ENCODE measurements around the gene USP13.
A peak's percentile ranks its signal among the peaks of the same experiment; 100 is the strongest.

Gene USP13

GRCh38 chr3:179608931-179609720, 43.7 kb upstream of the USP13 start:
- peak; percentile 55 for DNase-seq (ENCODE audit: extremely low spot score)
- CTCF ChIA-PET: interaction anchor here (1.0 to 1.4 kb wide), 2 partner anchors 9 to 44 kb away, joined by 3 to 5 read pairs; no protein-coding TSS in a partner anchor
- TF ChIP-seq, protein P1, sequence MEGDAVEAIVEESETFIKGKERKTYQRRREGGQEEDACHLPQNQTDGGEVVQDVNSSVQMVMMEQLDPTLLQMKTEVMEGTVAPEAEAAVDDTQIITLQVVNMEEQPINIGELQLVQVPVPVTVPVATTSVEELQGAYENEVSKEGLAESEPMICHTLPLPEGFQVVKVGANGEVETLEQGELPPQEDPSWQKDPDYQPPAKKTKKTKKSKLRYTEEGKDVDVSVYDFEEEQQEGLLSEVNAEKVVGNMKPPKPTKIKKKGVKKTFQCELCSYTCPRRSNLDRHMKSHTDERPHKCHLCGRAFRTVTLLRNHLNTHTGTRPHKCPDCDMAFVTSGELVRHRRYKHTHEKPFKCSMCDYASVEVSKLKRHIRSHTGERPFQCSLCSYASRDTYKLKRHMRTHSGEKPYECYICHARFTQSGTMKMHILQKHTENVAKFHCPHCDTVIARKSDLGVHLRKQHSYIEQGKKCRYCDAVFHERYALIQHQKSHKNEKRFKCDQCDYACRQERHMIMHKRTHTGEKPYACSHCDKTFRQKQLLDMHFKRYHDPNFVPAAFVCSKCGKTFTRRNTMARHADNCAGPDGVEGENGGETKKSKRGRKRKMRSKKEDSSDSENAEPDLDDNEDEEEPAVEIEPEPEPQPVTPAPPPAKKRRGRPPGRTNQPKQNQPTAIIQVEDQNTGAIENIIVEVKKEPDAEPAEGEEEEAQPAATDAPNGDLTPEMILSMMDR (IDR thresholded peaks at IDR 0.05; ENCODE audit: control extremely low read depth, extremely low read depth, low read depth, missing control alignments): no peak
- POLR2A ChIA-PET: no interaction called here

- TF ChIP-seq, protein P1 (IDR thresholded peaks at IDR 0.05; ENCODE audit: control extremely low read depth, extremely low read depth, low read depth, missing control alignments): no peak
- no peak for DNase-seq (ENCODE audit: extremely low spot score)
- POLR2A ChIA-PET: no interaction called here
- CTCF ChIA-PET: no interaction called here
Observed at GRCh38 chr3:179610066-179610465, 42.8 kb upstream of the USP13 start.

DNA sequence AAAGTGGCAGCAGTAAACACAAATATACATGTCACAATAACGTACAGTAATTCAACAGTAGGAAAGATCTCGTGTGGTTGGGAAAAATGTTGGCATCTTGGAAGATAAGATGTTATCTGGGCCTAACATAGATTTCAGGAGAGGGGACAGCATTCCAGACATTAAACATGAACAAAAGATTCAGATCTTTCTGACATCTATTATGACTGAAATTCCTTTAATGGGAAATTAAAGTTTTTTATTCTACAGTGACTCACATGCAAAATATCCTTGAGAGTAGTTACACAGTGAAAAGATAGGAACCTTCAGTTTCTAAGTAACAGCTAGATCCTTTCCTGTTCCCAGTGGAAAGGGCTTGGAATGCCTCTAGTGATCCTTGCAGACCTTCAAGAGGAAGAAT, 39.0 kb upstream of the USP13 start:
- TF ChIP-seq, protein P1 (IDR thresholded peaks at IDR 0.05; ENCODE audit: control extremely low read depth, extremely low read depth, low read depth, missing control alignments): no peak
- no peak for DNase-seq (ENCODE audit: extremely low spot score)
- POLR2A ChIA-PET: no interaction called here
- CTCF ChIA-PET: interaction anchor here (1.6 kb wide), 1 partner anchor 56 kb away, joined by 3 read pairs; no protein-coding TSS in a partner anchor

DNA sequence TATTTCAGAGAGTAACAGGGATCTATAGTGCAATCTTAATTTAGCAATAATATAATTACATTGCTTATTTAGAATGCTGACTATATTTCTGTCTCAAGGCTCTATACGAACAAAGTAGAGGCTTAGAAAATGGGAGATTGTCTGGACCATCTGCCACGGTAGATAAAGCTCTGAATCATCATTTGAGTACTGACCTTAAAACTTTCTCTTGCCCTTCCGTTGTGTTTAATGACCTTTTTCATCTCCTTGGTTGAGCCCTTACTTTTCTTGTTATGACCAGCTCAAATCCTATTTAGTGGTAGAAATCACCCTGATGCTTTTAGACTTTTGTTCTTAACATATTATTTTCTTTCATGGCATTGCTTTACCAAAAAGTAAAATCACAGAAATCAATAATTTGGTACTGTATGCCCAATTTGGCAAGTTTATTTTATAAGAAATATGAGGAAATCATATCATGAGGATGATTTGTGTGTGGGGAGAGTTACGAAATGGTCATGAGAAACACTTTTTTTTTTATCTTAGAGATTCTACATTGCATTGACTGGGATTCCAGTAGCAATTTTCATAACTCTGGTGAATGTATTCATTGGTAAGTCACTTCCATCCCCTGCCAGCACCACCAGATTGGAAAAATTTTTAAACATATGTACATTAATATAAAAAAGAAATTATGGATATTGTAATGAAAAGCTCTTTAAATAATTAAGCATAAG, 37.2 kb upstream of the USP13 start:
- CTCF ChIA-PET: interaction anchor here (1.4 to 2.2 kb wide), 3 partner anchors 11 to 34 kb away, joined by 4 to 8 read pairs (median 6); partner anchors contain the start of genes MRPL47 and NDUFB5

DNA sequence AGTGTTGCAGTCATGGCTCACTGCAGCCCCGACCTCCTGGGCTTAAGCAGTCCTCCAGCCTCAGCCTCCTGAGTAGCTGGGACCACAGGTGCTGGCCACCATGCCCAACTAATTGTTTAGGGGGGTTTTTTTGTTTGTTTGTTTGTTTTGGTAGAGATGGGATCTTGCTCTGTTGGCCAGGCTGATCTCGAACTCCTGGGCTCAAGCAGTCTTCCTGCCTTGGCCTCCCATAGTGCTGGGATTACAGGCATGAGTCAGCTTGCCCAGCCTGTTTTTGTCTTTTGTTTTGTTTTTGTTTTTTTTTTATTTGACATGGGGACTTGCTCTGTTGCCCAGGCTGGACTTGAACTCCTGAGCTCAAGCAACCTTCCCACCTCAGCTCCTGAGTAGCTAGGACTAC, 30.8 kb upstream of the USP13 start:
- ChIA-PET POLR2A (no interaction called here), CTCF (interaction anchor here (1.6 kb wide), 1 partner anchor 27 kb away, joined by 6 read pairs; no protein-coding TSS in a partner anchor)

More for the DNA sequence above, 37.2 kb upstream of the USP13 start:
- POLR2A ChIA-PET: no interaction called here
- DNase-seq (ENCODE audit: extremely low spot score): no peak
- TF ChIP-seq, protein P1 (IDR thresholded peaks at IDR 0.05; ENCODE audit: control extremely low read depth, extremely low read depth, low read depth, missing control alignments): no peak

DNA sequence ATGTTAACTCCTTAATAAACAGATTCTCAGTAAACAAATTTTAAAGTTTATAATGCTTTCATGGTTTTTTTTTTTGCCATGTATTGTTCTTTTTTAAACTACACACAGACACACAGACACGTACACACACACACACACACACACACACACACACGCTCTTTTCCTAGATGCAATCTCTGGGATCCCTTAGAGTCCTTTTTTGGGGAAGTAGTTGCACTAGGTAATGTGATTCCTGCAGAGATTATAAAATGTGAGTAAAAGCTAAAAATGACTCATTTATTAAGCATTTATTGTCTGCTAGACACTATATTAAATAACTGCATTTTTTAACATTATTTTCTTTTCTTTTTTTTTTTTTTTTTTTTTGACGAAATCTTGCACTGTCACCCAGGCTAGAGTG, 28.4 kb upstream of the USP13 start:
- TF ChIP-seq, protein P1 (IDR thresholded peaks at IDR 0.05; ENCODE audit: control extremely low read depth, extremely low read depth, low read depth, missing control alignments): no peak
- CTCF ChIA-PET: no interaction called here
- POLR2A ChIA-PET: no interaction called here
- DNase-seq (ENCODE audit: extremely low spot score): no peak

More for the DNA sequence above, 30.8 kb upstream of the USP13 start:
- TF ChIP-seq, protein P1 (IDR thresholded peaks at IDR 0.05; ENCODE audit: control extremely low read depth, extremely low read depth, low read depth, missing control alignments): no peak
- no peak for DNase-seq (ENCODE audit: extremely low spot score)
